Small intestine (tissue), 7 donors: ENCODE measurements around the gene S100A16. TPM values are rescaled to one million over a fixed set of nuclear protein-coding genes. Genes with fewer than 3 reads are reported as not detected.
"Not testable (repeated sequence)": the region's sequence is repeated elsewhere in the genome, so short reads cannot be mapped to it uniquely, and the experiment has no call there.

Experiments used
- DNase-seq, 2 donors: peaks; one replicate each; pipeline versions ENCODE4 v3.0.0 to v3.0.0-alpha.2; 2013
- FAIRE-seq: peaks from 2 replicates; lab custom pipeline; 2012; peaks lifted over from hg19 to GRCh38; lab: Jason Lieb, UNC
- H3K27ac ChIP-seq, 3 donors: one replicate each; pipeline ENCODE4 v1.5.1; 2013; ENCODE audit warnings: low read length in 2 of 3, mild to moderate bottlenecking in 2 of 3, control low read depth in 1 of 3, inconsistent platforms in 1 of 3, low read depth in 1 of 3, moderate library complexity in 1 of 3
- H3K27me3 ChIP-seq, 3 donors: one replicate each; pipeline ENCODE4 v1.6.1; 2013; ENCODE audit warnings: low read length in 3 of 3, inconsistent platforms in 1 of 3; ENCODE audit not compliant: control insufficient read depth in 3 of 3, insufficient read depth in 3 of 3
- H3K36me3 ChIP-seq, 3 donors: one replicate each; pipeline ENCODE4 v1.6.1; 2013; ENCODE audit warnings: low read length in 3 of 3, inconsistent platforms in 1 of 3, low read depth in 1 of 3, mild to moderate bottlenecking in 1 of 3, moderate library complexity in 1 of 3; ENCODE audit not compliant: control insufficient read depth in 3 of 3, insufficient read depth in 2 of 3
- H3K4me1 ChIP-seq, 3 donors: one replicate each; pipeline ENCODE4 v1.6.1; 2013; ENCODE audit warnings: low read length in 2 of 3, inconsistent platforms in 1 of 3, low read depth in 1 of 3, mild to moderate bottlenecking in 1 of 3, moderate library complexity in 1 of 3; ENCODE audit not compliant: control insufficient read depth in 3 of 3, insufficient read depth in 2 of 3
- H3K4me3 ChIP-seq, 3 donors: one replicate each; pipeline ENCODE4 v1.5.1; 2013; ENCODE audit warnings: low read length in 3 of 3, control low read depth in 1 of 3, inconsistent platforms in 1 of 3, low read depth in 1 of 3, mild to moderate bottlenecking in 1 of 3, moderate library complexity in 1 of 3
- H3K9me3 ChIP-seq, 2 donors: one replicate each; pipeline ENCODE4 v1.6.1; 2013; ENCODE audit warnings: low read depth in 1 of 2, low read length in 1 of 2; ENCODE audit not compliant: control insufficient read depth in 2 of 2, insufficient read depth in 1 of 2
- WGBS, 3 donors: extraction: QIAGEN DNeasy Blood & Tissue Kit; methylation state at CpG; one replicate each; pipeline ENCODE4 v1.1.7; 2013; 5-methylcytosine and 5-hydroxymethylcytosine counted together
- polyA plus RNA-seq, 4 donors: library from polyadenylated mRNA; stranded (reverse) in 3 of 4; unstranded in 1 of 4; fragments of 200-250 nt in 3 of 4; fragments of 120-200 nt in 1 of 4; gene quantifications; one replicate each; pipeline versions ENCODE4 v1.2.1 to v1.2.3, GENCODE V29; 2013
- donor health status: healthy with polysubstance abuse.
- donor health status: control.
- donor health status: control.
- donor health status: Bipolar disorder and iron deficiency.
- donor health status: healthy.

S100A16 gene
- polyA plus RNA-seq, 4 donors = 122 to 389 (median 315) TPM

GRCh38 chr1:153602749-153603148 lies 10.2 kb downstream of the S100A16 start:
- Histone ChIP-seq H3K4me3 (no peak overlapping the region), H3K9me3 (no peaks in the 10 kb centered on the region), H3K27me3 (no peaks in the 10 kb centered on the region), H3K4me1 (peaks cover 0 to under 1% (median 0%) of the 10 kb centered on the region in 3 donors), H3K27ac (no peak overlapping the region), H3K36me3 (peaks cover 2 to 30% (median 6%) of the 10 kb centered on the region in 3 donors)
- WGBS, 3 donors = 84 to 90% (median 87%) methylated on average over 6 of the region's 6 CpGs
- DNase-seq (no peak), FAIRE-seq (no peak)

- no peaks in the 10 kb centered on the region for H3K9me3 ChIP-seq
- no peaks in the 10 kb centered on the region for H3K27me3 ChIP-seq
- FAIRE-seq (no peak), DNase-seq (no peak)
- H3K4me3 ChIP-seq = no peak overlapping the region
- H3K36me3 ChIP-seq = peaks cover 0 to 8% (median 0%) of the 10 kb centered on the region in 3 donors
- 88 to 90% (median 90%) methylated on average over 7 of the region's 7 CpGs for WGBS, 3 donors
- no peak overlapping the region for H3K27ac ChIP-seq
- H3K4me1 ChIP-seq = peaks cover 0 to 3% (median 0%) of the 10 kb centered on the region in 3 donors
These were observed 13.1 kb downstream of the S100A16 start for GRCh38 chr1:153599847-153600246.

- 66 to 89% (median 84%) methylated on average over 7 of the region's 7 CpGs for WGBS, 3 donors
- FAIRE-seq = no peak
These were observed 14.4 kb downstream of the S100A16 start for GRCh38 chr1:153598309-153599172.

GRCh38 chr1:153597206-153597605 lies 15.7 kb downstream of the S100A16 start:
- no peaks in the 10 kb centered on the region for H3K27me3 ChIP-seq
- H3K4me1 ChIP-seq = peaks cover 0 to 3% (median 0%) of the 10 kb centered on the region in 3 donors
- H3K27ac ChIP-seq = no peak overlapping the region
- H3K9me3 ChIP-seq = no peaks in the 10 kb centered on the region
- no peak for FAIRE-seq
- no peak overlapping the region for H3K4me3 ChIP-seq
- DNase-seq = peak in 1 of 2 donors; percentile 76
- peaks cover 0 to 4% (median 0%) of the 10 kb centered on the region in 3 donors for H3K36me3 ChIP-seq
- WGBS, 3 donors = 55 to 71% (median 69%) methylated on average over 6 of the region's 6 CpGs

More at GRCh38 chr1:153598309-153599172, 14.4 kb downstream of the S100A16 start:
- peak overlapping the region; percentile 9 to 58 (median 50) for H3K27ac ChIP-seq
- no peak overlapping the region for H3K4me3 ChIP-seq
- DNase-seq = peak in 1 of 2 donors; percentile 29
- no peaks in the 10 kb centered on the region for H3K27me3 ChIP-seq
- H3K9me3 ChIP-seq = no peaks in the 10 kb centered on the region
- H3K36me3 ChIP-seq = peaks cover 0 to 7% (median 0%) of the 10 kb centered on the region in 3 donors
- H3K4me1 ChIP-seq = peaks cover 0 to 3% (median 0%) of the 10 kb centered on the region in 3 donors

- Histone ChIP-seq H3K27me3 (no peaks in the 10 kb centered on the region), H3K9me3 (no peaks in the 10 kb centered on the region), H3K36me3 (no peaks in the 10 kb centered on the region), H3K27ac (no peak overlapping the region), H3K4me3 (no peak overlapping the region), H3K4me1 (peaks cover 0 to 3% (median 0%) of the 10 kb centered on the region in 3 donors)
- 70 to 80% (median 73%) methylated on average over 4 of the region's 4 CpGs for WGBS, 3 donors
- no peak for FAIRE-seq
- DNase-seq = no peak
These were observed 20.2 kb downstream of the S100A16 start for GRCh38 chr1:153592748-153593147.

GRCh38 chr1:153588482-153588881 lies 24.5 kb downstream of the S100A16 start:
- WGBS, 3 donors = 71 to 79% (median 77%) methylated on average over 2 of the region's 2 CpGs
- H3K36me3 ChIP-seq = no peaks in the 10 kb centered on the region
- no peak overlapping the region for H3K4me3 ChIP-seq
- no peak overlapping the region for H3K27ac ChIP-seq
- no peaks in the 10 kb centered on the region for H3K4me1 ChIP-seq
- no peak for FAIRE-seq
- DNase-seq = no peak
- H3K27me3 ChIP-seq = no peaks in the 10 kb centered on the region
- no peaks in the 10 kb centered on the region for H3K9me3 ChIP-seq

GRCh38 chr1:153588033-153588432 lies 24.9 kb downstream of the S100A16 start:
- not testable (repeated sequence) for FAIRE-seq, DNase-seq, H3K4me1 ChIP-seq, H3K27ac ChIP-seq, H3K36me3 ChIP-seq, H3K9me3 ChIP-seq, H3K4me3 ChIP-seq, H3K27me3 ChIP-seq
- 93 to 97% (median 96%) methylated on average over 10 of the region's 10 CpGs for WGBS, 3 donors

GRCh38 chr1:153587314-153587713 lies 25.6 kb downstream of the S100A16 start:
- DNase-seq (no peak), FAIRE-seq (no peak)
- Histone ChIP-seq H3K36me3 (no peaks in the 10 kb centered on the region), H3K27me3 (no peaks in the 10 kb centered on the region), H3K4me3 (no peak overlapping the region), H3K4me1 (no peaks in the 10 kb centered on the region), H3K27ac (no peak overlapping the region), H3K9me3 (no peaks in the 10 kb centered on the region)
- 48 to 61% (median 56%) methylated on average over 5 of the region's 5 CpGs for WGBS, 3 donors
